Measurements from ENCODE around the gene ARL17B.
"Not testable (repeated sequence)": the region's sequence is repeated elsewhere in the genome, so short reads cannot be mapped to it uniquely, and the experiment has no call there.

Gene ARL17B

DNA sequence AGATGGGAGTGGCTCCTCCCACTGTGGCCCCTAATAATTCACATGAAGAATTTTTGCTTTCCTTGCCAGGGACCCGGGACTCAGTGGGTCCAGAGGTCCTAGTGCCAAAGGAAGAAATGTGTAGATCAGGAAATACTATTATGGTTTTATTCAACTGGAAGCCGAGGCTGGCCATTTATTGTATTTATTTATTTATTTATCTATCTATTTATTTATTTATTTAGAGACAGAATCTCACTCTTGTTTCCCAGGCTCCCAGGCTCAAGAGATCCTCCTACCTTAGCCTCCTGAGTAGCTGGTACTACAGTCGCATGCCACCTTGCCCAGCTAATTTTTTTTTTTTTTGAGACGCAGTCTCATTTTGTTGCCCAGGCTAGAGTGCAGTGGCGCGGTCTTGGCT, 107.4 kb downstream of the ARL17B start:
- not testable (repeated sequence) for DNase-seq (ENCODE audit: low read depth, low spot score)

DNA sequence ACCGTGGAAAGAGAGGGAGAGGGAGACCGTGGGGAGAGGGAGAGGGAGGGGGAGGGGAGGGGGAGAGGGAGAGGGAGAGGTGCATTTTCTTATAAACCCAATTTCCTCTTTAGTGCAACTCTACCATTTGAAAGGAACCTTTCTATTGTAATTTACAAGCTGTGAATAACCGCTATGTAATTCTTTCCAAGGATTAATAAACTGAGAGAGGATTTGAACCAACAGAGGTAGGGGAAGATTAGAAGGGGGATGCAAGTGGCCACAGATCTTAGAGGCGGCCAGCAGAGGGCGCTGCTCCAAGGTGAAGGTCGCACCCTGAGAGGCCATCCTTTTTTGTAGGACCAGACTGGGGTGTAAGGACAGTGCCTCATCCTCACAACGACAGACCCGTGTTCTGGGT, 107.8 kb downstream of the ARL17B start:
- not testable (repeated sequence) for H3K27ac ChIP-seq; DNase-seq (ENCODE audit: low read depth, low spot score)

More for the DNA sequence above, 107.4 kb downstream of the ARL17B start:
- H3K27ac ChIP-seq: not testable (repeated sequence)

- not testable (repeated sequence) for DNase-seq (ENCODE audit: low read depth, low spot score); H3K27ac ChIP-seq
These were observed 108.8 kb downstream of the ARL17B start for GRCh38 chr17:46252804-46253203.

- DNase-seq (ENCODE audit: low read depth, low spot score); H3K27ac ChIP-seq: not testable (repeated sequence)
These were observed 112.4 kb downstream of the ARL17B start for GRCh38 chr17:46249153-46249552.

DNA sequence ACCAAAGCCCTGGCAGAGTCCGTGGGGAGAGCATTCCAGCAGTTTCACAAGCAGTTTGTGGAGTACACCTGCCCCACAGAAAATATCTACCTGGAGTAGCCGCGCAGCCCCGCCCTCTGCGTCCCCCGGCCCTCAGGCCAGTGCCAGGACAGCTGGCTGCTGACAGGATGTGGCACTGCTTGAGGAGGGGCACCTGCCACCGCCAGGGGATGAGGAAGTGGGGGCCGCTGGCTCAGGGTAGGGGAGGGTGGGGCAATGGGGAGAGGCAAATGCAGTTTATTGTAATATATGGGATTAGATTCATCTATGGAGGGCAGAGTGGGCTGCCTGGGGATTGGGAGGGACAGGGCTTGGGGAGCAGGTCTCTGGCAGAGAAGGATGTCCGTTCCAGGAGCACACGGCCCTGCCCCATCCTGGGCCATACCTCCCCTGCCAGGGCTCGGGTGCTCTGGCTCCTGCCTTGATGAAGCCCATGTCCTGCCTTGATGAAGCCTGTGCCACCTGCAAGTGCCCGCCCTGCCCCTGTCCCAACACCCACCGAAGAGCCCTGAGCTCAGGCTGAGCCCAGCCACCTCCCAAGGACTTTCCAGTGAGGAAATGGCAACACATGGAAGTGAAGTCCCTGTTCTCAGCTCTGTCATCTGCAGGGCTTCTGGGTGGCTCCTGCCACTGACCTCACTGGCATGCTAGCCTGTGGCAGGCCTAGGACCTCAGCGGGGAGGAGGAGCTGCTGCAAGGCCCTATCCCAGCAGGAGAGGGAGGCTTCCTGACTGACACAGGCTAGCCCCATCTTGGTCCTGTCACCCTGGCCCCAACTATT, 116.4 kb downstream of the ARL17B start:
- not testable (repeated sequence) for DNase-seq (ENCODE audit: low read depth, low spot score); H3K27ac ChIP-seq

DNA sequence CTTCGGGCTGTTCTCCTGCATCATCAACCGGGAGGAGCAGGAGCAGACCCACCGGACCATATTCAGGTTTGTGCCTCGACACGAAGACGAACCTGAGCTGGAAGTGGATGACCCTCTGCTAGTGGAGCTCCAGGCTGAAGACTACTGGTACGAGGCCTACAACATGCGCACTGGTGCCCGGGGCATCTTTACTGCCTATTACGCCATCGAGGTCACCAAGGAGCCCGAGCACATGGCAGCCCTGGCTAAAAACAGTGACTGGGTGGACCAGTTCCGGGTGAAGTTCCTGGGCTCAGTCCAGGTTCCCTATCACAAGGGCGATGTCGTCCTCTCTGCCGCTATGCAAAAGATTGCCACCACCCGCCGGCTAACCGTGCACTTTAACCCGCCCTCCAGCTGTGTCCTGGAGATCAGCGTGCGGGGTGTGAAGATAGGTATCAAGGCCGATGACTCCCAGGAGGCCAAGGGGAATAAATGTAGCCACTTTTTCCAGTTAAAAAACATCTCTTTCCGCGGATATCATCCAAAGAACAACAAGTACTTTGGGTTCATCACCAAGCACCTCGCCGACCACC, 117.1 kb downstream of the ARL17B start:
- not testable (repeated sequence) for DNase-seq (ENCODE audit: low read depth, low spot score); H3K27ac ChIP-seq

- DNase-seq (ENCODE audit: low read depth, low spot score); H3K27ac ChIP-seq: not testable (repeated sequence)
These were observed 117.6 kb downstream of the ARL17B start for GRCh38 chr17:46243928-46244327.

DNA sequence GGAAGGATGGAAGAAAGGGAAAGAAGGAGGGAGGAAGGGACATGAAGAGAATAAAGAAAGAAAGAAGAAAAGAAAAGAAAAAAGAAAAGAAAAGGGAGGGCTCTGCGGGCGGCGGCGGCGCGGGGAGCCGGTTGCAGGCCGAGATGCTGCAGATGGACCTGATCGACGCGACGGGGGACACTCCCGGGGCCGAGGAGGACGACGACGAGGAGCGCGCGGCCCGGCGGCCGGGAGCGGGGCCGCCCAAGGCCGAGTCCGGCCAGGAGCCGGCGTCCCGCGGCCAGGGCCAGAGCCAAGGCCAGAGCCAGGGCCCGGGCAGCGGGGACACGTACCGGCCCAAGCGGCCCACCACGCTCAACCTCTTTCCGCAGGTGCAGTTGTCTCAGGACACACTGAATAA, 118.1 kb downstream of the ARL17B start:
- H3K27ac ChIP-seq: not testable (repeated sequence)

GRCh38 chr17:46231359-46231758, 130.2 kb downstream of the ARL17B start:
- DNase-seq (ENCODE audit: low read depth, low spot score): not testable (repeated sequence)

More for the DNA sequence above, 118.1 kb downstream of the ARL17B start:
- not testable (repeated sequence) for DNase-seq (ENCODE audit: low read depth, low spot score)

DNA sequence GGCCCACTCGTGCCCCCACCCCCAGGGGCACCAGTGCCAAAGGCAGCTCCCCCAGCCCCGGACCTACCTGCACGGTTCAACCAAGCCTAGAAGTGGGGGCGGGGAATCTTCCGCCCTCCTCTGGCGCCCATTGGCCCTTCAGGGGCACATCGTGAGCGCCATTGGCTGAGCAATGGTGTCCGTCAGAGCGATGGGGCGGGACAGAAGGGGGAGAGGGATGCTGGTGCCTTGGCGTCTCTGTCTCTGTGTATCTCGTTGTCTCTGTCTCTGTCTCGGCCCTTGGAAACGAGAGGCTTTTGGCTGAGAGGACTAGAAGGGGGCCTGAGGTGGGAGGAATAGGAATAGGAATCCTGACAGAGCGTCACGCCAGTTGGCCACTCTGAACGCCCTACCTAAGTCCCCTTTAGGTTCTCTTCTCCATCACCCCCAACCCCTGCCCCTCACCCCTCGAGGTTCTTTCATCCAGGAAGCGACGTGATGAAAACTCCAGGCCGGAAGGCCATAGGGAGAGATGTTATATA, 136.2 kb downstream of the ARL17B start:
- peak; percentile 62 for DNase-seq (ENCODE audit: low read depth, low spot score)
- not testable (repeated sequence) for H3K27ac ChIP-seq

More at GRCh38 chr17:46231359-46231758, 130.2 kb downstream of the ARL17B start:
- H3K27ac ChIP-seq: not testable (repeated sequence)

GRCh38 chr17:46224864-46225263, 136.7 kb downstream of the ARL17B start:
- H3K27ac ChIP-seq; DNase-seq (ENCODE audit: low read depth, low spot score): not testable (repeated sequence)
